ENCODE data around the gene CDH13. TPM values are rescaled to one million over a fixed set of nuclear protein-coding genes. Genes with fewer than 3 reads are reported as not detected.

Gene CDH13
- total RNA-seq, 1 donor from 2014 or later, result 161 TPM

GRCh38 chr16:83622010-83622409 lies 995.2 kb downstream of the CDH13 start:
- H3K27ac ChIP-seq (replicated peaks), result no peak overlapping the region
- intact Hi-C loops (cut with micrococcal nuclease), result no loop called here
- no peaks in the 10 kb centered on the region for H3K9me3 ChIP-seq (replicated peaks)
- H3K4me3 ChIP-seq, result no peak overlapping the region
- no peaks in the 10 kb centered on the region for H3K27me3 ChIP-seq (ENCODE audit: low read depth)
- no peak for TF ChIP-seq CTCF (IDR thresholded peaks at IDR 0.05; ENCODE audit: borderline replicate concordance)
- H3K36me3 ChIP-seq, result no peaks in the 10 kb centered on the region
- no peak for DNase-seq
- H3K4me1 ChIP-seq, result no peaks in the 10 kb centered on the region

- no peak for TF ChIP-seq CTCF (IDR thresholded peaks at IDR 0.05; ENCODE audit: borderline replicate concordance)
- H3K27ac ChIP-seq (replicated peaks), result no peak overlapping the region
- no peaks in the 10 kb centered on the region for H3K27me3 ChIP-seq (ENCODE audit: low read depth)
- intact Hi-C loops (cut with micrococcal nuclease), result no loop called here
- no peaks in the 10 kb centered on the region for H3K36me3 ChIP-seq
- no peak overlapping the region for H3K4me3 ChIP-seq
- no peaks in the 10 kb centered on the region for H3K9me3 ChIP-seq (replicated peaks)
- no peaks in the 10 kb centered on the region for H3K4me1 ChIP-seq
- no peak for DNase-seq
Observed at GRCh38 chr16:83623091-83623730, 996.4 kb downstream of the CDH13 start.

- intact Hi-C loops (cut with micrococcal nuclease), result no loop called here
- no peak for TF ChIP-seq CTCF (IDR thresholded peaks at IDR 0.05; ENCODE audit: borderline replicate concordance)
- no peak for DNase-seq
Observed at GRCh38 chr16:83623892-83624291, 997.1 kb downstream of the CDH13 start.

GRCh38 chr16:83624429-83625120 lies 997.8 kb downstream of the CDH13 start:
- Histone ChIP-seq H3K27me3 (ENCODE audit: low read depth) (no peaks in the 10 kb centered on the region), H3K4me3 (no peak overlapping the region), H3K4me1 (no peaks in the 10 kb centered on the region), H3K36me3 (no peaks in the 10 kb centered on the region), H3K27ac (replicated peaks) (no peak overlapping the region), H3K9me3 (replicated peaks) (no peaks in the 10 kb centered on the region)
- no peak for TF ChIP-seq CTCF (IDR thresholded peaks at IDR 0.05; ENCODE audit: borderline replicate concordance)
- intact Hi-C loops (cut with micrococcal nuclease), result no loop called here
- no peak for DNase-seq

More at GRCh38 chr16:83623892-83624291, 997.1 kb downstream of the CDH13 start:
- Histone ChIP-seq H3K9me3 (replicated peaks) (no peaks in the 10 kb centered on the region), H3K4me3 (no peak overlapping the region), H3K4me1 (no peaks in the 10 kb centered on the region), H3K27me3 (ENCODE audit: low read depth) (no peaks in the 10 kb centered on the region), H3K36me3 (no peaks in the 10 kb centered on the region), H3K27ac (replicated peaks) (no peak overlapping the region)

GRCh38 chr16:83626204-83626603 lies 999.4 kb downstream of the CDH13 start:
- no peaks in the 10 kb centered on the region for H3K36me3 ChIP-seq
- no peak for TF ChIP-seq CTCF (IDR thresholded peaks at IDR 0.05; ENCODE audit: borderline replicate concordance)
- H3K27ac ChIP-seq (replicated peaks), result no peak overlapping the region
- DNase-seq, result no peak
- H3K4me3 ChIP-seq, result no peak overlapping the region
- H3K27me3 ChIP-seq (ENCODE audit: low read depth), result no peaks in the 10 kb centered on the region
- intact Hi-C loops (cut with micrococcal nuclease), result no loop called here
- no peaks in the 10 kb centered on the region for H3K9me3 ChIP-seq (replicated peaks)
- H3K4me1 ChIP-seq, result no peaks in the 10 kb centered on the region

Data from left ventricle myocardium inferior (tissue), 1 donor.